T-helper 17 cell (primary cell): ENCODE results near the gene CELF2. TPM values are rescaled to one million over a fixed set of nuclear protein-coding genes. Genes with fewer than 3 reads are reported as not detected.
"Not testable (repeated sequence)": the region's sequence is repeated elsewhere in the genome, so short reads cannot be mapped to it uniquely, and the experiment has no call there.

Experiments
- ATAC-seq: fragments of 150-1000 bp; cut with Tn5 transposase; 2 replicates; pipeline ENCODE4 v1.10.0; 2021; ENCODE audit warnings: mild to moderate bottlenecking, moderate library complexity
- DNase-seq, 3 donors: peaks; one replicate each; pipeline versions ENCODE4 v3.0.0 to v3.0.0-alpha.2; 2020 to 2021
- H3K9me3 ChIP-seq: one replicate; pipeline ENCODE4 v1.7.0; 2013; ENCODE audit warnings: low read length, mild to moderate bottlenecking; ENCODE audit not compliant: control insufficient read depth, poor library complexity, severe bottlenecking
- H3K27ac Mint-ChIP-seq: one replicate; pipeline ENCODE4 v1.8.0; 2022; ENCODE audit warnings: mild to moderate bottlenecking, moderate library complexity, mixed read lengths
- H3K27me3 Mint-ChIP-seq: one replicate; pipeline ENCODE4 v1.8.0; 2022; ENCODE audit warnings: mixed read lengths
- H3K36me3 Mint-ChIP-seq: one replicate; pipeline ENCODE4 v1.8.0; 2022; ENCODE audit warnings: low read depth, mixed read lengths
- H3K4me1 Mint-ChIP-seq: one replicate; pipeline ENCODE4 v1.8.0; 2022; ENCODE audit warnings: mild to moderate bottlenecking, mixed read lengths
- H3K4me3 Mint-ChIP-seq: one replicate; pipeline ENCODE4 v1.8.0; 2022; ENCODE audit warnings: mild to moderate bottlenecking, moderate library complexity, mixed read lengths
- total RNA-seq, 4 donors: library from RNA in 2 of 4; stranded (reverse) in 2 of 4; gene quantifications; one replicate each; pipeline ENCODE4 v1.2.3 and lab custom pipeline; 2022 to 2026

The CELF2 gene
- total RNA-seq, 2 donors from 2014 or later = 201 to 202 TPM

- H3K27me3 Mint-ChIP-seq = peaks cover 24% of the 10 kb centered on the region
- ATAC-seq = no peak
- H3K36me3 Mint-ChIP-seq = no peaks in the 10 kb centered on the region
- DNase-seq = no peak
- no peaks in the 10 kb centered on the region for H3K9me3 ChIP-seq
- H3K4me3 Mint-ChIP-seq = no peak overlapping the region
- no peak overlapping the region for H3K27ac Mint-ChIP-seq
- no peaks in the 10 kb centered on the region for H3K4me1 Mint-ChIP-seq
Observed at GRCh38 chr10:10992961-10993714, 24.5 kb upstream of the CELF2 start.

- ATAC-seq = no peak
- Mint-ChIP-seq H3K27ac (no peak overlapping the region), H3K4me1 (no peaks in the 10 kb centered on the region), H3K36me3 (no peaks in the 10 kb centered on the region), H3K27me3 (peaks cover 26% of the 10 kb centered on the region), H3K4me3 (no peak overlapping the region)
- DNase-seq = no peak
- no peaks in the 10 kb centered on the region for H3K9me3 ChIP-seq
Observed at GRCh38 chr10:10993785-10994184, 23.9 kb upstream of the CELF2 start.

GRCh38 chr10:10994360-10994759 lies 23.3 kb upstream of the CELF2 start:
- DNase-seq (no peak), ATAC-seq (no peak)
- Mint-ChIP-seq H3K4me3 (no peak overlapping the region), H3K27me3 (peaks cover 30% of the 10 kb centered on the region), H3K27ac (no peak overlapping the region), H3K4me1 (no peaks in the 10 kb centered on the region), H3K36me3 (no peaks in the 10 kb centered on the region)
- no peaks in the 10 kb centered on the region for H3K9me3 ChIP-seq

GRCh38 chr10:10995120-10995519 lies 22.6 kb upstream of the CELF2 start:
- ATAC-seq = no peak
- no peak overlapping the region for H3K4me3 Mint-ChIP-seq
- peaks cover 32% of the 10 kb centered on the region for H3K27me3 Mint-ChIP-seq
- H3K4me1 Mint-ChIP-seq = no peaks in the 10 kb centered on the region
- H3K36me3 Mint-ChIP-seq = no peaks in the 10 kb centered on the region
- H3K9me3 ChIP-seq = no peaks in the 10 kb centered on the region
- H3K27ac Mint-ChIP-seq = no peak overlapping the region
- DNase-seq = no peak

GRCh38 chr10:10996966-10997620 lies 20.6 kb upstream of the CELF2 start:
- Mint-ChIP-seq H3K36me3 (no peaks in the 10 kb centered on the region), H3K4me3 (no peak overlapping the region), H3K27me3 (peaks cover 48% of the 10 kb centered on the region), H3K4me1 (no peaks in the 10 kb centered on the region), H3K27ac (no peak overlapping the region)
- ATAC-seq (no peak), DNase-seq (no peak)
- no peaks in the 10 kb centered on the region for H3K9me3 ChIP-seq

GRCh38 chr10:10999501-10999900 lies 18.2 kb upstream of the CELF2 start:
- ATAC-seq, H3K4me1 Mint-ChIP-seq, H3K4me3 Mint-ChIP-seq, H3K9me3 ChIP-seq, H3K36me3 Mint-ChIP-seq, DNase-seq, H3K27ac Mint-ChIP-seq: not testable (repeated sequence)
- H3K27me3 Mint-ChIP-seq = peaks cover 65% of the 10 kb centered on the region

GRCh38 chr10:11002485-11002884 lies 15.2 kb upstream of the CELF2 start:
- Mint-ChIP-seq H3K27me3 (peaks cover 73% of the 10 kb centered on the region), H3K27ac (peak overlapping the region; percentile 6), H3K36me3 (no peaks in the 10 kb centered on the region), H3K4me1 (no peaks in the 10 kb centered on the region), H3K4me3 (no peak overlapping the region)
- no peak for ATAC-seq
- no peak for DNase-seq
- H3K9me3 ChIP-seq = no peaks in the 10 kb centered on the region

GRCh38 chr10:11002916-11003315 lies 14.8 kb upstream of the CELF2 start:
- ATAC-seq = no peak
- H3K27me3 Mint-ChIP-seq = peaks cover 73% of the 10 kb centered on the region
- H3K4me3 Mint-ChIP-seq = no peak overlapping the region
- no peaks in the 10 kb centered on the region for H3K36me3 Mint-ChIP-seq
- no peaks in the 10 kb centered on the region for H3K4me1 Mint-ChIP-seq
- no peak for DNase-seq
- no peaks in the 10 kb centered on the region for H3K9me3 ChIP-seq
- no peak overlapping the region for H3K27ac Mint-ChIP-seq

- DNase-seq = no peak
- ATAC-seq = no peak
- Mint-ChIP-seq H3K27me3 (peaks cover 77% of the 10 kb centered on the region), H3K27ac (no peak overlapping the region), H3K36me3 (no peaks in the 10 kb centered on the region), H3K4me3 (no peak overlapping the region), H3K4me1 (peaks cover 5% of the 10 kb centered on the region)
- no peaks in the 10 kb centered on the region for H3K9me3 ChIP-seq
Observed at GRCh38 chr10:11003679-11004078, 14.0 kb upstream of the CELF2 start.

GRCh38 chr10:11004144-11005077 lies 13.3 kb upstream of the CELF2 start:
- Mint-ChIP-seq H3K27ac (no peak overlapping the region), H3K4me3 (no peak overlapping the region), H3K36me3 (peaks cover 3% of the 10 kb centered on the region), H3K4me1 (peaks cover 9% of the 10 kb centered on the region), H3K27me3 (peaks cover 80% of the 10 kb centered on the region)
- no peak for DNase-seq
- no peak for ATAC-seq
- no peaks in the 10 kb centered on the region for H3K9me3 ChIP-seq

- H3K4me3 Mint-ChIP-seq = no peak overlapping the region
- peaks cover 9% of the 10 kb centered on the region for H3K4me1 Mint-ChIP-seq
- H3K36me3 Mint-ChIP-seq = peaks cover 3% of the 10 kb centered on the region
- no peak for DNase-seq
- no peak for ATAC-seq
- no peaks in the 10 kb centered on the region for H3K9me3 ChIP-seq
- peaks cover 85% of the 10 kb centered on the region for H3K27me3 Mint-ChIP-seq
- no peak overlapping the region for H3K27ac Mint-ChIP-seq
Observed at GRCh38 chr10:11005725-11006427, 11.8 kb upstream of the CELF2 start.

- Mint-ChIP-seq H3K36me3 (peaks cover 3% of the 10 kb centered on the region), H3K27ac (no peak overlapping the region), H3K4me1 (peaks cover 9% of the 10 kb centered on the region), H3K27me3 (peaks cover 87% of the 10 kb centered on the region), H3K4me3 (no peak overlapping the region)
- no peaks in the 10 kb centered on the region for H3K9me3 ChIP-seq
- DNase-seq = no peak
- no peak for ATAC-seq
Observed at GRCh38 chr10:11006428-11006825, 11.2 kb upstream of the CELF2 start.
